ENCODE results near the gene ITPR1.

The ITPR1 gene

DNA sequence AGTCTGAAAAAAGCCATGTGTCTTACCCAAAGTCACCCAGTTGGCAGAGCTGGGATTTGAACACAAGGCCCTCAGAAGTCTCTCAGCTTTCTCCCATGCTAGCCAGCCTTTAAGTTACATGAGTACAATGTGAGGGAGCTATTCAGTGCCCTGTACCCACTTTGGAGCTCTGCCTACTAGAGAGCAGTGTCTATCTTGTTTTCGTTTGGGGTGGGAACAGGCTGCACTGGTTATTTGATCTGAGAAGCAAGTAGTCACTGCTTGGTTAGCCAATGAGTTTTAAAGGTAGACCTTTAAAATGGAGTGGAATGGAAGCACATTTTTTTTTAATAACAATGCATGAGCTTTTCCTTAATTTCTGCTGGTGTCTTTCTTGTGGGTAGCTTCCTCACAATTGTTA is 255.0 kb downstream of the ITPR1 start:
- DNase-seq (ENCODE audit: low read depth): no peak
- TF ChIP-seq, protein P1, sequence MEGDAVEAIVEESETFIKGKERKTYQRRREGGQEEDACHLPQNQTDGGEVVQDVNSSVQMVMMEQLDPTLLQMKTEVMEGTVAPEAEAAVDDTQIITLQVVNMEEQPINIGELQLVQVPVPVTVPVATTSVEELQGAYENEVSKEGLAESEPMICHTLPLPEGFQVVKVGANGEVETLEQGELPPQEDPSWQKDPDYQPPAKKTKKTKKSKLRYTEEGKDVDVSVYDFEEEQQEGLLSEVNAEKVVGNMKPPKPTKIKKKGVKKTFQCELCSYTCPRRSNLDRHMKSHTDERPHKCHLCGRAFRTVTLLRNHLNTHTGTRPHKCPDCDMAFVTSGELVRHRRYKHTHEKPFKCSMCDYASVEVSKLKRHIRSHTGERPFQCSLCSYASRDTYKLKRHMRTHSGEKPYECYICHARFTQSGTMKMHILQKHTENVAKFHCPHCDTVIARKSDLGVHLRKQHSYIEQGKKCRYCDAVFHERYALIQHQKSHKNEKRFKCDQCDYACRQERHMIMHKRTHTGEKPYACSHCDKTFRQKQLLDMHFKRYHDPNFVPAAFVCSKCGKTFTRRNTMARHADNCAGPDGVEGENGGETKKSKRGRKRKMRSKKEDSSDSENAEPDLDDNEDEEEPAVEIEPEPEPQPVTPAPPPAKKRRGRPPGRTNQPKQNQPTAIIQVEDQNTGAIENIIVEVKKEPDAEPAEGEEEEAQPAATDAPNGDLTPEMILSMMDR (conservative IDR thresholded peaks at IDR 0.05; ENCODE audit: control insufficient read depth, insufficient read depth, low read depth, low read length): no peak
- H3K4me3 ChIP-seq (ENCODE audit: control insufficient read depth, low read depth, low read length): no peak overlapping the region

DNA sequence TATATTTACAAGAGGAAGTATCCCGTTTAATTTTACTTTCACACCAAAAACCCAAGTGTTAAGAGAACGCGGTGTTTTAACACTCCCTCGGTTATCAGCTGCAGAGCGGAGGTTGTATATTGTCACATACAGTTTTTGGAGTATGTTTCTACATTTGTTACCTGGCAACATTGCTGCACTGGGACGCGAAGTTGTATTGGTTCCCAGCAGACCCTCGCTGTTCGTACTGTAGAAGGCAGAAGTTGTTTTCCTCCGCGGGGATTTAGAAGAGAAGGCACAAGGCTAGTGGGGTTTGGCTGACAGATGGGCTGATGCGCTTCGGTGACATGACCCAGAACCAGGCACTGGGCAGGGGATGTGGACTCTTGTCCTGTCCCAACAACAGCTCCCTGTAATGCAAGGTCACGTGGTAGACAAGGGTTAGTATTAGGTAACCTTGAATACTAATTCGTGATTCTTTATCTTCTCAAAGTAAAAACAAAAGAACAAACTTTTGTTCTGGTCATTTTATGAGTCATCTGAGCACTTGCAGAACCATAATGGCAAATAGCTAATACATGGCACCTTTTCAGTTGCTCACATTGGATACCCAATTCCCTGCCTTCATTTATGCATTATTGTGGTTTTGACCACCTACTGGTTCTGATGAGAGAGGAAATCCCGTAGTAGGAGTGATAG is 255.7 kb downstream of the ITPR1 start:
- no peak for DNase-seq (ENCODE audit: low read depth)
- no peak overlapping the region for H3K4me3 ChIP-seq (ENCODE audit: control insufficient read depth, low read depth, low read length)
- TF ChIP-seq, protein P1 (conservative IDR thresholded peaks at IDR 0.05; ENCODE audit: control insufficient read depth, insufficient read depth, low read depth, low read length): no peak

DNA sequence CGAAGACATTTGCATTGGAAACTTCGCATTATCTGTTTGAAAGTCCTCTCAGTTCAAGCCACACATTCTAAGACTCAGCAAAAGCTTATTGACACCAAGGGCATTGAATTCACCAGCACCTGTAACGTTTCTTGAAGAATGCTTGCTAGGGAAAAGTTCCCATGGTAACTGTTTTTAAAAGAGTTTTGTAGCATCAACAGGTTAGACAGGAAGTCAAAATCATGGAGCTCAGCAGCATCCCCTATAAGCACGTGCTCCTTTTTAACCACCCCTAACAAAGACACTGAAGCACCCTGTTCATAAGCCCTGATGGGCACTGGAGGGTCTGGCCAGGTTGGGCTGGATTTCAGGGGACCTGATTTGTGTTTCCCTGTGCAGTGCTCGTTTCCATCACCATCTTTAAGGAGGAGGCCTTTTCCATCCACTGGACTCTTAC is 256.4 kb downstream of the ITPR1 start:
- TF ChIP-seq, protein P1 (conservative IDR thresholded peaks at IDR 0.05; ENCODE audit: control insufficient read depth, insufficient read depth, low read depth, low read length): no peak
- no peak overlapping the region for H3K4me3 ChIP-seq (ENCODE audit: control insufficient read depth, low read depth, low read length)
- DNase-seq (ENCODE audit: low read depth): no peak

DNA sequence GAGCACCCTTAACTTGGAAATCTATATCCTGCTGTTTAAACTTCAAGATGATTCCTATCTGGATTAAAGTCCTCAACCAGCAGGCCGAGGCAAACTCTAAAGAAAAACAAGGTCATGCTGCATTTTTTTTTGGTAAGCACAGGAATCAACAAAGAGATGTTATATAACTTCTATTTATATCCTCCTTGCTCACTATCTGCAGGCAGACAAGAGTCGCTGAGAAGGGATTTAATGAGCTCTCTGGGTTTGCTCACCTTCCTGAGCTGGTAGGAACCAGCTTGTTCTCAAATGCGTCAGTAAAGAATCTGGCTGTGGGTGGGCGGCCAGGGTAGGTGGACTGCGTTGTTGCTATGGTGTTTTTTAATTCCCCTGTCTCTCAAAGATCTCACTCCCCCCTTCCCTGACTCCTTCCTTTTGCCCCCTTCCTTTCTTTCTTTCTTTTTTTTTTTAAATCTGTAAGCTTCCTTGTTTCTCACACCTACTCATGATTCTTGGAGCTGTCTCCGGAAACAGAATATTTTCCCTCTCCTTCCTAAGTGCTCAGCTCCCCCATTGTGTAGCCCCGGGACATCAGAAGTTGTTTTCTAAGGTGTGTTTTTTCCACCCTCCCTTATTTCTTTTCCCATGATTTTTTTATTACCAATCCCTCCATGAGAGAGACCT is 257.3 kb downstream of the ITPR1 start:
- H3K4me3 ChIP-seq (ENCODE audit: control insufficient read depth, low read depth, low read length): no peak overlapping the region
- DNase-seq (ENCODE audit: low read depth): peak; percentile 48
- TF ChIP-seq, protein P1 (conservative IDR thresholded peaks at IDR 0.05; ENCODE audit: control insufficient read depth, insufficient read depth, low read depth, low read length): no peak

DNA sequence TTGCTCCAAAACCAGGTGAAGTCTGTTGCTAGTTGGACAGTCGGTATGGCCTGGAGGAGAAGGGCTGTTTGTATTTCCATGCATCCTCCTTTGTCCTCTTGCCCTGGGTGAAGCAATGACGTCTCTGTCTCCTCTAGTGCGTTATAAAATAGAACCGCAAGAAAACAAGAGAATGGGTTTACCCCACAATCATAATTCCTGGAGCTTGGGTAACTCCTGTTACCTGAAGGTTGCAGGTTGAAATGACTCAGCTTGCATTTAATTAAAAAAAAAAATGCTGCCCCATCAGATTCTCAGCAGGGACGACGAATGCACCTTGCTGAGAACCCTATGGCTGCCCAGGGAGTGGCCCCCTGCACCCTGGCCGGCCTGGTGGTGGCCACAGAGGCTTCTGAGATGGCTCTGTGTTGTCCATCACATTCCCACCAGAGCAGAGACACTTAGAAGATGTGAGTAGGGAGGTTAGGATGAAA is 257.9 kb downstream of the ITPR1 start:
- DNase-seq (ENCODE audit: low read depth): no peak
- no peak overlapping the region for H3K4me3 ChIP-seq (ENCODE audit: control insufficient read depth, low read depth, low read length)
- TF ChIP-seq, protein P1 (conservative IDR thresholded peaks at IDR 0.05; ENCODE audit: control insufficient read depth, insufficient read depth, low read depth, low read length): no peak

DNA sequence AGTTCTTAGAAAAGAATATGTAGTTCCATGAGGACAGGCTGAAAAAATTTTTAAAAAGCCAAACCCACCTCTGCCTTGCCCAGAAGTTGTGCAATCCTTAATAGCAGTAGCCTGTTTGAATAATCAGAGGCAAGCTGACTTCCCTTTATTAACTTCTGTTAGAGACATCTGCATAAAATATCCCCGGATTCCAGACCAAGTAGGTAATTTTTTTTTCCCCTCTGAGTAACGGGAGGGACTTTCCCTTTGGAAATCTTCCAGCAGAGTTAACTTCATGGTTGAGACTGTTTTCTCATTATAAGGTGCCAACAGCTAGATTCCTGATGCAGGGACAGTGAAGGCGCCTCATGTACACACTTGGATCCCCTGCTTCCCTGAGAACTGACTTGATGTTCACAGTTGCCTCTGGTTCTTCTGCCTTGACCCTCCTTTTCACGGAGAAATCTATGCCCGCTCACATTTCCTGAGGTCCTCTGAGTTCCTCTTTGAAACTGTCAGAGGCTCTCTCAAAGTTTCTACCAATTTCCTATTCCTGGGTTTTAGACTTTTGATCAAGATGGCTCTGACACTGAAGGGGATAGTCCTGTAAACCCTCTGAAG is 258.5 kb downstream of the ITPR1 start:
- DNase-seq (ENCODE audit: low read depth): peak; percentile 87
- H3K4me3 ChIP-seq (ENCODE audit: control insufficient read depth, low read depth, low read length): no peak overlapping the region
- TF ChIP-seq, protein P1 (conservative IDR thresholded peaks at IDR 0.05; ENCODE audit: control insufficient read depth, insufficient read depth, low read depth, low read length): no peak
